Measurements from ENCODE around the gene DDX28.
"Not testable (repeated sequence)": the region's sequence is repeated elsewhere in the genome, so short reads cannot be mapped to it uniquely, and the experiment has no call there.

DDX28 gene

GRCh38 chr16:68015681-68016080 is 7.4 kb downstream of the DDX28 start, which contains the start of gene DPEP2NB:
DPEP2NB (minus strand) TSS chr16:68015911; CDS start chr16:68015770, 141 bp downstream.
- no peak for DNase-seq (ENCODE audit: insufficient read length, low spot score)
- no peak for FAIRE-seq
- no peak for TF ChIP-seq CTCF (IDR thresholded peaks at IDR 0.05; ENCODE audit: insufficient read depth, missing control alignments)

GRCh38 chr16:68013440-68013839 is 9.6 kb downstream of the DDX28 start:
- DNase-seq (ENCODE audit: insufficient read length, low spot score) (no peak), FAIRE-seq (no peak)
- TF ChIP-seq CTCF (IDR thresholded peaks at IDR 0.05; ENCODE audit: insufficient read depth, missing control alignments) = no peak

- FAIRE-seq; DNase-seq (ENCODE audit: insufficient read length, low spot score): not testable (repeated sequence)
Observed at GRCh38 chr16:68009872-68010271, 13.2 kb downstream of the DDX28 start.

GRCh38 chr16:68009157-68009735 is 13.8 kb downstream of the DDX28 start:
- no peak for FAIRE-seq
- TF ChIP-seq CTCF (IDR thresholded peaks at IDR 0.05; ENCODE audit: insufficient read depth, missing control alignments) = no peak
- no peak for DNase-seq (ENCODE audit: insufficient read length, low spot score)

- FAIRE-seq = no peak
- no peak for DNase-seq (ENCODE audit: insufficient read length, low spot score)
- no peak for TF ChIP-seq CTCF (IDR thresholded peaks at IDR 0.05; ENCODE audit: insufficient read depth, missing control alignments)
Observed at GRCh38 chr16:68005786-68006286, 17.2 kb downstream of the DDX28 start.

GRCh38 chr16:68005211-68005610 is 17.8 kb downstream of the DDX28 start:
- DNase-seq (ENCODE audit: insufficient read length, low spot score) = no peak
- FAIRE-seq = no peak
- no peak for TF ChIP-seq CTCF (IDR thresholded peaks at IDR 0.05; ENCODE audit: insufficient read depth, missing control alignments)

GRCh38 chr16:68003031-68003430 is 20.0 kb downstream of the DDX28 start:
- FAIRE-seq = no peak
- TF ChIP-seq CTCF (IDR thresholded peaks at IDR 0.05; ENCODE audit: insufficient read depth, missing control alignments) = no peak
- no peak for DNase-seq (ENCODE audit: insufficient read length, low spot score)
